Endothelial cell of umbilical vein (primary cell): ENCODE data around the gene FOS. TPM values are rescaled to one million over a fixed set of nuclear protein-coding genes. Genes with fewer than 3 reads are reported as not detected.

Source experiments
- BruUV-seq: library from RNA; stranded (reverse); fragments of 400-500 nt; replicated peaks from 2 replicates; lab custom pipeline; 2021; lab: Mats Ljungman, UMichigan
- CTCF ChIA-PET: fragments of 300-600, 350-600 bp; sonication (Branson Sonifier 250); formaldehyde crosslinking; loops from one replicate; lab custom pipeline; 2021; ENCODE audit warnings: antibody characterized with exemption, inconsistent platforms; lab: Charles Lee
- POLR2A ChIA-PET: fragments of 300-600, 350-600 bp; sonication (Branson Sonifier 250); formaldehyde crosslinking; loops from one replicate; lab custom pipeline; 2021; ENCODE audit warnings: antibody characterized with exemption, inconsistent platforms; lab: Charles Lee
- DNase-seq: peaks from one replicate; pipeline ENCODE4 v3.0.0-alpha.2; 2011; ENCODE audit warnings: low read depth, low spot score
- FAIRE-seq: peaks from 2 replicates; lab custom pipeline; 2011; peaks lifted over from hg19 to GRCh38; lab: Jason Lieb, UNC
- H2AFZ ChIP-seq: 2 replicates; pipeline ENCODE4 v1.6.0; 2012; ENCODE audit warnings: low read depth, low read length, control low read depth, inconsistent platforms
- H3K27ac ChIP-seq: 2 replicates; pipeline ENCODE4 v1.5.1; 2011; ENCODE audit warnings: low read depth, mild to moderate bottlenecking, control low read depth, low read length, moderate library complexity; ENCODE audit not compliant: insufficient read depth
- H3K27me3 ChIP-seq, 2 experiments: 2 replicates each; pipeline versions ENCODE4 v1.6.0 to v1.6.1; 2011; ENCODE audit warnings: low read length in 2 of 2, mixed read lengths in 1 of 2; ENCODE audit not compliant: control insufficient read depth in 2 of 2, insufficient read depth in 2 of 2
- H3K36me3 ChIP-seq, 2 experiments: 2 replicates in 1 of 2; 3 replicates in 1 of 2; pipeline ENCODE4 v1.5.1; 2011; ENCODE audit warnings: low read length in 2 of 2, mild to moderate bottlenecking in 1 of 2, moderate library complexity in 1 of 2; ENCODE audit not compliant: control insufficient read depth in 2 of 2, insufficient read depth in 2 of 2; ENCODE audit errors: extremely low read depth in 1 of 2
- H3K4me1 ChIP-seq: 3 replicates; pipeline ENCODE4 v1.5.1; 2011; ENCODE audit warnings: mild to moderate bottlenecking, low read length; ENCODE audit not compliant: control insufficient read depth, insufficient read depth; ENCODE audit errors: extremely low read depth
- H3K4me2 ChIP-seq: 2 replicates; pipeline ENCODE4 v1.6.1; 2011; ENCODE audit warnings: low read length, control low read depth, mixed read lengths; ENCODE audit not compliant: insufficient read depth
- H3K4me3 ChIP-seq, 3 experiments: fragments of 200-600 bp in 1 of 3; sonication (generic), shearing (Covaris generic) in 1 of 3; replicated peaks in 1 of 3; 2 replicates each; pipeline ENCODE4 v1.5.1; 2011 to 2016; ENCODE audit warnings: control low read depth in 3 of 3, low read length in 3 of 3, mild to moderate bottlenecking in 2 of 3, inconsistent platforms in 1 of 3, low read depth in 1 of 3, moderate library complexity in 1 of 3; ENCODE audit not compliant: insufficient read depth in 1 of 3
- H3K79me2 ChIP-seq: 2 replicates; pipeline ENCODE4 v1.6.0; 2012; ENCODE audit warnings: low read length, inconsistent platforms; ENCODE audit not compliant: control insufficient read depth, insufficient read depth
- H3K9ac ChIP-seq: replicated peaks from 2 replicates; pipeline ENCODE3; 2011; ENCODE audit warnings: low read length, control low read depth; ENCODE audit not compliant: insufficient read depth; ENCODE audit errors: extremely low read depth
- H3K9me1 ChIP-seq: replicated peaks from 3 replicates; pipeline ENCODE4 v1.6.0; 2011; ENCODE audit warnings: mild to moderate bottlenecking, low read length; ENCODE audit not compliant: control insufficient read depth, insufficient read depth; ENCODE audit errors: extremely low read depth
- H3K9me3 ChIP-seq: replicated peaks from 2 replicates; pipeline ENCODE4 v1.5.1; 2012; ENCODE audit warnings: low read length, inconsistent platforms; ENCODE audit not compliant: control insufficient read depth, insufficient read depth
- H4K20me1 ChIP-seq: replicated peaks from 2 replicates; pipeline ENCODE3; 2011; ENCODE audit warnings: mild to moderate bottlenecking, low read length; ENCODE audit not compliant: control insufficient read depth, insufficient read depth; ENCODE audit errors: extremely low read depth
- CTCF ChIP-seq, 2 donors: IDR thresholded peaks; 1 replicate in 1 of 2; 2 replicates in 1 of 2; pipeline ENCODE4 v1.5.1; 2011; ENCODE audit warnings: low read length in 2 of 2, mild to moderate bottlenecking in 2 of 2, moderate library complexity in 2 of 2, control low read depth in 1 of 2, inconsistent platforms in 1 of 2, low read depth in 1 of 2; ENCODE audit not compliant: insufficient read depth in 1 of 2; ENCODE audit errors: extremely low read depth in 1 of 2
- EZH2 ChIP-seq: IDR thresholded peaks from 2 replicates; pipeline ENCODE4 v1.6.1; 2012; ENCODE audit warnings: borderline replicate concordance, low read depth, mild to moderate bottlenecking, moderate library complexity, low read length, inconsistent platforms; ENCODE audit not compliant: severe bottlenecking
- FOS ChIP-seq: IDR thresholded peaks from 2 replicates; pipeline ENCODE4 v1.6.1; 2011; ENCODE audit warnings: mild to moderate bottlenecking, low read length, moderate library complexity, borderline replicate concordance; ENCODE audit not compliant: insufficient read depth
- GATA2 ChIP-seq: IDR thresholded peaks from 2 replicates; pipeline ENCODE4 v1.7.0; 2011; ENCODE audit warnings: low read depth, mild to moderate bottlenecking, moderate library complexity, mixed read lengths, low read length; ENCODE audit not compliant: insufficient read length, insufficient read depth
- JUN ChIP-seq: IDR thresholded peaks from 2 replicates; pipeline ENCODE4 v1.6.1; 2011; ENCODE audit warnings: borderline replicate concordance, low read depth; ENCODE audit not compliant: insufficient read length, insufficient read depth
- MAX ChIP-seq: IDR thresholded peaks from 2 replicates; pipeline ENCODE4 v1.6.1; 2011; ENCODE audit not compliant: insufficient read depth, insufficient read length
- MYC ChIP-seq: IDR thresholded peaks from one replicate; pipeline ENCODE4 v1.6.1; 2011; ENCODE audit warnings: mild to moderate bottlenecking, low read depth, low read length
- POLR2A ChIP-seq: IDR thresholded peaks from 2 replicates; pipeline ENCODE4 v1.6.1; 2012; ENCODE audit warnings: low read depth, mild to moderate bottlenecking, control low read depth, low read length
- POLR2AphosphoS5 ChIP-seq: IDR thresholded peaks from 2 replicates; pipeline ENCODE4 v1.6.1; 2012; ENCODE audit warnings: low read depth, mild to moderate bottlenecking, control low read depth, low read length, moderate library complexity; ENCODE audit not compliant: insufficient read depth
- dilution Hi-C: fragments of 300-500 bp; cut with MboI; formaldehyde crosslinking; loops from one replicate; pipeline ENCODE4 v1.15.0; 2019; ENCODE audit warnings: low sequenced_read_pairs; ENCODE audit not compliant: extremely low pct_ligation_motif_present
- intact Hi-C: fragments of 100-400 bp; cut with micrococcal nuclease; formaldehyde crosslinking; loops from one replicate; pipeline ENCODE4 v1.10.0; 2022
- polyA plus RNA-seq, 4 experiments: library from polyadenylated mRNA; depleted of rRNA in 3 of 4; stranded (reverse) in 3 of 4; unstranded in 1 of 4; fragments of >200 nt; gene quantifications; 2 replicates each; pipeline versions ENCODE4 v1.2.1 to v1.2.3, GENCODE V29; 2011 to 2012; ENCODE audit warnings: missing spikeins in 1 of 4
- total RNA-seq: library from RNA; stranded (reverse); gene quantifications from 2 replicates; pipeline ENCODE4 v1.2.3, GENCODE V29; 2021

Gene FOS
- total and polyA plus RNA-seq, 2 donors (not counting 3 experiments of a cell fraction or from before 2014, with no cell fraction given): 9.2 to 41.6 TPM

DNA sequence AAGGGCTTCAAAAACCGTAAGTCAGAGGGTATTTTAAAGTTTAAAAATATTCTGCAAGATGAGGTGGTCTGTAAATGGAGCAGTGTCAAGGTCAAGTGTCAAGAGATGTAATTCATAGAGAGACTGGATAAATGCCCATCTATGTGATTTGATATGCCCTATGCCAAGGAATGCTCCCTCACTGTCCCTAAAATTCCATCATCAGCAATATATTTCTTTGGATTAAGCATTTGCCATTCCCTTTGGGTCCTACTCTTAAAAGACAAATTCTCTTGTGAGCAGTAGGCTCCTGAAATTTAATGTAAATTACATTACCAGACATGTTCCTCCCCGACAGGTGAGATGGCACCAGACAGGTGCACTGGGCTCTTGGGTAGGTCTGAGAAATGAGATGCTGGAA lies 16.0 kb upstream of the FOS start:
- TF ChIP-seq POLR2AphosphoS5 (no peak), FOS (no peak), EZH2 (no peak), POLR2A (no peak), CTCF (IDR thresholded peaks at IDR 0.05; ENCODE audit: extremely low read depth in 1 of 2, insufficient read depth in 1 of 2, low read depth in 1 of 2, low read length in 2 of 2) (no peak), JUN (no peak), GATA2 (no peak), MAX (no peak), MYC (no peak)
- H2AFZ ChIP-seq: no peak overlapping the region
- intact Hi-C loops (no loop called here), dilution Hi-C loops (no loop called here)
- no peak for DNase-seq
- no peaks in the 10 kb centered on the region for H3K79me2 ChIP-seq
- H3K27me3 ChIP-seq: no peaks in the 10 kb centered on the region
- peaks cover 23% of the 10 kb centered on the region for H3K4me1 ChIP-seq
- ChIA-PET POLR2A (no interaction called here), CTCF (no interaction called here)
- H3K9me3 ChIP-seq: no peaks in the 10 kb centered on the region
- no peak overlapping the region for H3K9ac ChIP-seq
- H3K9me1 ChIP-seq: no peaks in the 10 kb centered on the region
- no peaks in the 10 kb centered on the region for H3K36me3 ChIP-seq
- no peak overlapping the region for H3K4me2 ChIP-seq
- FAIRE-seq: no peak
- BruUV-seq: no TSS peak
- H4K20me1 ChIP-seq: no peaks in the 10 kb centered on the region
- H3K4me3 ChIP-seq: no peak overlapping the region
- no peak overlapping the region for H3K27ac ChIP-seq
